HUES64 (cell line): ENCODE data around the gene ARHGAP42.

Experiments used
- H3K27ac ChIP-seq: 2 replicates; pipeline ENCODE4 v1.7.0; 2013; ENCODE audit warnings: low read depth, low read length, inconsistent platforms
- H3K27me3 ChIP-seq: 2 replicates; pipeline ENCODE4 v1.6.1; 2013; ENCODE audit warnings: mild to moderate bottlenecking, low read length; ENCODE audit not compliant: insufficient read depth
- H3K36me3 ChIP-seq: 2 replicates; pipeline ENCODE4 v1.6.1; 2013; ENCODE audit warnings: mild to moderate bottlenecking, low read length; ENCODE audit not compliant: insufficient read depth
- H3K4me1 ChIP-seq: 2 replicates; pipeline ENCODE4 v1.6.1; 2013; ENCODE audit warnings: mild to moderate bottlenecking, low read length, moderate library complexity; ENCODE audit not compliant: insufficient read depth
- H3K4me3 ChIP-seq: 2 replicates; pipeline ENCODE4 v1.5.1; 2013; ENCODE audit warnings: mild to moderate bottlenecking, low read length, moderate library complexity
- H3K9ac ChIP-seq: 2 replicates; pipeline ENCODE4 v1.6.1; 2013; ENCODE audit warnings: mild to moderate bottlenecking, low read depth, low read length
- H3K9me3 ChIP-seq: 2 replicates; pipeline ENCODE4 v1.6.1; 2013; ENCODE audit warnings: low read depth, low read length; ENCODE audit not compliant: insufficient read depth
- WGBS: fragments of 150-250, 120-280 bp; methylation state at CpG from one replicate; pipeline ENCODE4 v1.1.7; 2013; ENCODE audit warnings: missing lambda C conversion rate; 5-methylcytosine and 5-hydroxymethylcytosine counted together

Gene ARHGAP42

DNA sequence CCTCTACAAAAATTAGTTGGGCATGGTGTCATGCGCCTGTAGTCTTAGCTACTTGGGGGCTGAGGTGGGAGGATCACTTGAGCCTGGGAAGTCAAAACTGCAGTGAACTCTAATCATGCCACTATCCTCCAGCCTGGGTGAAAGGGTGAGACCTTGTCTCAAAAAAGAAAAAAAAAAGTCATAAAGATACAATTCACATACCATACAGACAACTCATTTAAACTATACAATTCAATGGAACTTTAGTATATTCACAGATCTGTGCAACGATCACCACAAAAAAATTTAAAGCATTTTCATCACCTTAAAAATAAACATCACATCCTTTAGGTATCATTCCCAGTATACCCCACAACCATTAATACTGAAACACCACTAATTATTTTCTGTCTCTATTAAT lies 241.3 kb downstream of the ARHGAP42 start:
- Histone ChIP-seq H3K9ac (no peak overlapping the region), H3K4me1 (no peaks in the 10 kb centered on the region; the same call in none of the 2 replicates), H3K4me3 (no peak overlapping the region), H3K27me3 (no peaks in the 10 kb centered on the region), H3K36me3 (no peaks in the 10 kb centered on the region), H3K27ac (no peak overlapping the region), H3K9me3 (no peaks in the 10 kb centered on the region)
- WGBS, result 86% methylated on average over 1 of the region's 2 CpGs

DNA sequence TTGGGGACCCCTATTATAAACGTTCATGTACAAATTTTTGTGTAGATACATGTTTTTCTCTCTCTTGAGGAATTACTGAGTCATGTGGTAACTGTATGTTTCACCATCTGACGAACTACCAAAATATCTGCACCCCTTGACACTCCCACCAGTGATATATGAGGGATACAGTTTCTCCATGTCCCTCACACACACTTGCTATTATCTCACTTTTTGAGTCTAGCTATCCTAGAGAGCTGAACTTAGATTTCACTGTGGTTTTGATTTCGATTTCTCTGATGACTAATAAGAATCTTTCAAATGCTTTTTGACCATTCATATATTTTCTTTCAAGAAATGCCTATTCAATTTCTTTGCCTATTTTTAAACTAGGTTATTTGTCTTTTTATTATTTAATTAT lies 242.3 kb downstream of the ARHGAP42 start:
- H3K27ac ChIP-seq, result no peak overlapping the region
- H3K27me3 ChIP-seq, result no peaks in the 10 kb centered on the region
- H3K4me3 ChIP-seq, result no peak overlapping the region
- no peaks in the 10 kb centered on the region for H3K9me3 ChIP-seq
- WGBS, result 63% methylated on average over 3 of the region's 3 CpGs
- H3K9ac ChIP-seq, result no peak overlapping the region
- H3K4me1 ChIP-seq, result no peaks in the 10 kb centered on the region; the same call in none of the 2 replicates
- H3K36me3 ChIP-seq, result no peaks in the 10 kb centered on the region

DNA sequence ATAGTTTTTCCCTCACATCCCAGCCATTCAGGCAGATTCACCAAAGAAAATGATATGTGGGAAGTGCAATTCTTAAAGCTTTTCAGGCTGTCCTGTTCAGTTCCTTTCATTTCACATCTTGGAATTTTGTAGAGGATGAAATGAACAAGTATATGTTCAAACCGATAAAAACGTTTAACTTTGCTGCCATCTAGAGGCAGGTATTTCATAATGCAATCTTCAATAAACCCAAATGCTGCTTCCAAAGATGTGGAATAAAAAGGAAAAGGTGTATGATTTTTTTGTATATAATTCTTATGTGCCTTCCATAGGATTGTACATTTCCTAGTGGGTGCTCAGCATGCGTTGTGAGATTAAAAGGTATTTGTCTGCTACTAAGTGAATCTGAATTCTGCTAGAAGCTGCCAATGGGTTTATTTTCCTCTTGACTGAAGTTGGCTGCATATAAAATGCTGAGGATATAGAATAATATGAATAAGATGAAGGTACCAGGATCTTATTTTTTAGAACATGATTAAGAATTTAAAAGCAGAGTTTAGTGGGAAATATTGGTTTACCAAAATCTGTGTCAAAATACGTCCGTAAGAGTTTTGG lies 243.2 kb downstream of the ARHGAP42 start:
- Histone ChIP-seq H3K36me3 (no peaks in the 10 kb centered on the region), H3K9ac (no peak overlapping the region), H3K9me3 (no peaks in the 10 kb centered on the region), H3K4me3 (no peak overlapping the region), H3K27me3 (no peaks in the 10 kb centered on the region), H3K4me1 (no peaks in the 10 kb centered on the region; the same call in none of the 2 replicates), H3K27ac (no peak overlapping the region)
- 47% methylated on average over 5 of the region's 5 CpGs for WGBS

DNA sequence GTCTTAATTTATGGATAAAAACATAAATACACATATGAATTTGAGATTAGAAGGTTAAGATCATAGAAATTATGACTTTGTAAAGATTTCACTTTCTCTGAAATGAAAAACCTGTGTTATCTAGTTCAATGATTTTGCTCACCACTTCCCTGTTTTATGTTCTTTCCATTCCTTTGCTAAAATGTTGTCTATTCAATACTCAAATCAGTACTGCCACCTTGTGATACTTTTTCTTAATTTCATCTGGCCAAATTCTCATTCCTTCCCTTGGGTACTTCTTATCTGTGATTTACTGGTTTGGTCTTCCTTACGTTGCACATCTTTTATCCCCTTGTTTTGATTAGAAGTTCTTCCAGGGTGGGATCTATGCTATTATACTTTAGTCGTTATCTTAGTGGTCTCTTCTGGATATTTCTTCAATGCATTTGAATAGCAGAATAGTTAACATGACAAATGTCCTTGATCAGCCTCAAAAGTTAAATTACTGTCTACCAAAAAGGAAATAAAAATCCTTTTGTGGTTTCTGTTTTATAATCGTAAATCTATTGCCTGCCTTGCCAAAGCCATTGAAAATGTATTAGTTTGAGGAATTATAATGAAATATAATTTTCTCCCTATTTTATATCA lies 245.5 kb downstream of the ARHGAP42 start:
- Histone ChIP-seq H3K4me1 (no peaks in the 10 kb centered on the region; the same call in none of the 2 replicates), H3K9me3 (no peaks in the 10 kb centered on the region), H3K9ac (no peak overlapping the region), H3K4me3 (no peak overlapping the region), H3K27me3 (no peaks in the 10 kb centered on the region), H3K27ac (no peak overlapping the region), H3K36me3 (peaks cover 13% of the 10 kb centered on the region; the same call in 1 of the 2 replicates)
- 80% methylated on average over 1 of the region's 3 CpGs for WGBS

DNA sequence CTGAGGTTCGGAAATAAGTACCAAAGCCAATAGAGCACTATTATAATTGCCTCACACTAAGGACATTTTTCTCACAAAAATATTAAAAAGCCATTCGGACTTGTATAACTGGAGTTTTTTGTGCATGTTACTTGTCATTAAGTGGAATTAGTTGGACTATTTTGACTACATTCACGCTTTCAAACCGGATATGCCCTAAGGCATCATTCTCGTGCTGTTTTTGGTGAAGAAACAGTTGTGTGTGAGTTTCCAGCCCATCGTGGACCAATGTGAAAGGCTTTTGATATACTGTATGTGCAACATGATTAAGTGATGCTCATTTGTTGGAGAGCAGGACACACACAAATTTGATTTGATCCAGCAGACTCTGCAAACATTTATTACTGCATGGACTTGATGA lies 249.7 kb downstream of the ARHGAP42 start:
- no peak overlapping the region for H3K9ac ChIP-seq
- H3K4me1 ChIP-seq, result no peaks in the 10 kb centered on the region
- no peaks in the 10 kb centered on the region for H3K9me3 ChIP-seq
- 83% methylated on average over 6 of the region's 6 CpGs for WGBS
- no peak overlapping the region for H3K27ac ChIP-seq
- no peaks in the 10 kb centered on the region for H3K27me3 ChIP-seq
- H3K36me3 ChIP-seq, result peaks cover 13% of the 10 kb centered on the region; the same call in 1 of the 2 replicates
- no peak overlapping the region for H3K4me3 ChIP-seq

DNA sequence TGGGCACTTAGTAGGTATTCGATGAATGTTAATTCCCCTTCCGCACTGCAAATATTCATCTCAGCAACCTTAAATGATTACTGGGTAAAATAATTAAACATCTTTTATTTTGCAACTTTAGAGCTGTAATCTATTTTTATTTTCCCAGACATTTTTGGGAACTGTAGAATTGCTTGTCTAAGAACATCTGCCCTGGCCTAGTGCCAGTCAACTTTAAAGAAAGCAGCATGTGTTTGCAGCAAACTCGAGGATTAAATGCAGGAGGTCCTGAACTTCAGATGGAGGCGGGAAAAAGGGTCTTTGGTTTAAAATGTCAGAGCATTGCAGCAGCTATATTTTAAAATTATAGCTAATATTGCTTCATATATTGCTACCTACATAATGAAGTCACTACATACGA lies 252.5 kb downstream of the ARHGAP42 start:
- Histone ChIP-seq H3K27me3 (no peaks in the 10 kb centered on the region), H3K27ac (no peak overlapping the region), H3K9ac (no peak overlapping the region), H3K4me3 (no peak overlapping the region), H3K9me3 (no peaks in the 10 kb centered on the region), H3K4me1 (no peaks in the 10 kb centered on the region), H3K36me3 (peaks cover 13% of the 10 kb centered on the region; the same call in 1 of the 2 replicates)
- WGBS, result 78% methylated on average over 3 of the region's 5 CpGs

DNA sequence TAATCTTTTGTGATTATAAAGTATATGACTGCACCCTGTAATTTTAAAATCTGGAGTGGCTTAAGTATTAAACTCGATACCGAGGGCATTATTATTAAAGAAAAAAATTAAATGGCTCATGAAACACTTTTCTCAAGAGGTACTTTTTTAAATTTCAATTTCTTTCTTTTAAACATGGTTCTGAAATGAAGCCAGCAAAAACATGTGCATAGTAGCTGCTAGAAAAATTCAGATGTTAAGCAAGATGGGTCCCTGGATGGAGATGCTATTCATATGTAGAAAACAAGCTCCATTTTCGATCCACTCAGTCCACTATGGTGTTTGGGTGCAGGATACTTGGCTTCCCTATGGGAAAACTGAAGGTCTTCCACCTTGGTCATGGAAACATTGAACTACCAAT lies 253.0 kb downstream of the ARHGAP42 start:
- Histone ChIP-seq H3K4me3 (no peak overlapping the region), H3K9ac (no peak overlapping the region), H3K36me3 (peaks cover 13% of the 10 kb centered on the region; the same call in 1 of the 2 replicates), H3K27ac (no peak overlapping the region), H3K9me3 (no peaks in the 10 kb centered on the region), H3K4me1 (no peaks in the 10 kb centered on the region), H3K27me3 (no peaks in the 10 kb centered on the region)
- WGBS, result 98% methylated on average over 3 of the region's 3 CpGs

DNA sequence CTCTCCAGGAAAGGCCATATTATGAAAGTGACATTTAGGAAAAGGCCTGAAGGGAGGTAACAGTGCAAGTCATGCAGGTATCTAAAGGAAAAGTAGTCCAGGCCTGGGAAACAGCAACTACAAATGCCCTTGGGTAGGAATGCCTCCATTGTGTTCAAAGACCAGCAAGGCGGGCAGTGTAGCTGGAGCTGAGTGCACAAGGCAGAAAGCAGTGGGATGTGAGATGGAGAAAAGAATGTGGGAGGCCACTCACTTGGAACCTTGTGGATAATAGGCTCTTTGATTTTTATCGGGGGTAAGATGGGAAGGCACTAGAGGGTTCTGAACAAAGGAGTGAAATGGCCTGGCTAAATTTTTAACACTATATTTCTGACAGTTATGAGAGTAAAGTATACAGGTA lies 253.9 kb downstream of the ARHGAP42 start:
- H3K9me3 ChIP-seq, result no peaks in the 10 kb centered on the region
- no peak overlapping the region for H3K27ac ChIP-seq
- H3K4me1 ChIP-seq, result no peaks in the 10 kb centered on the region
- no peak overlapping the region for H3K9ac ChIP-seq
- H3K36me3 ChIP-seq, result peaks cover 9% of the 10 kb centered on the region; the same call in 1 of the 2 replicates
- 88% methylated on average over 2 of the region's 2 CpGs for WGBS
- H3K27me3 ChIP-seq, result no peaks in the 10 kb centered on the region
- H3K4me3 ChIP-seq, result no peak overlapping the region

DNA sequence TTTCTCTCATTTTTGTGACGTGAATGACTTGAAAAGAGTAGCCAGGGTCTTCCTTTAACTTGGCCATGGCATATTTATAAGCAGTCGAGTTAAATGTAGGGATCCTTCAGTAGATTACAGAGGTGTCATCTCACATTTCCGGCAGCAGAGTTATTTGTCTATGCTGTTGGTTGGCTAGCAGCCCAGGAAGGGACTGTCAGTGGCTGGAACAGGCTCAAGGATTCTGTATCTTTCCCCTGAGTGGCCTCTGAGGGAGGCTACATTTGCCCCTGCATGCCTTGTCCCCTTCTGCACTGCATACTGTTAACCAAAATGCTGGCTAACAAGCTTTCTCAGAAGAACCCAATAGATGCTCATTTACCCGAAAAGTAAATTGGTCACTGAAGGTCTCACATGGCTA lies 254.9 kb downstream of the ARHGAP42 start:
- H3K27me3 ChIP-seq, result no peaks in the 10 kb centered on the region
- no peaks in the 10 kb centered on the region for H3K4me1 ChIP-seq
- no peak overlapping the region for H3K4me3 ChIP-seq
- no peaks in the 10 kb centered on the region for H3K9me3 ChIP-seq
- H3K9ac ChIP-seq, result no peak overlapping the region
- H3K27ac ChIP-seq, result no peak overlapping the region
- 90% methylated on average over 4 of the region's 4 CpGs for WGBS
- H3K36me3 ChIP-seq, result peaks cover under 1% of the 10 kb centered on the region; the same call in 1 of the 2 replicates

DNA sequence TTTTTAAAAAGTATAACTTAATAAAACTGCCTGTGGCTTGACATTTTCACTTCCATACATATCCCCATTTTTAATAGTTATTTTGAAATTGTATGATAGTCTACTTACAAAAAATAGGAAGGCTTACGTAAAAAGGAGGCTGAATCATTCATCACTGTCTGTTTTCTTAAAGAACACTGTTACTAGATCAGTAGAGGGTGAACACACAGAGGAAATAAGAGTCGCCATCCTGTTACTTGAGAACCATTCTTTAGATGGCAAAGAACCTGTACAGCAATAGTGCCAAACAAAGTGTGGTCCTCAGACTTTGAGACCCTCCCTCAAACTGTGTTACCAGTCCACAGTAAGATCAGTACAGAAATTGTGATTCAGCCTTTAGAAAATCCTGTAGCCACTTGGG lies 261.8 kb downstream of the ARHGAP42 start:
- Histone ChIP-seq H3K4me3 (no peak overlapping the region), H3K27me3 (no peaks in the 10 kb centered on the region), H3K4me1 (no peaks in the 10 kb centered on the region; the same call in 1 of the 2 replicates), H3K36me3 (0 out of 2 replicates have a peak, but pooled peaks cover 5% of the 10 kb centered on the region), H3K27ac (no peak overlapping the region), H3K9me3 (no peaks in the 10 kb centered on the region), H3K9ac (no peak overlapping the region)
- 97% methylated on average over 2 of the region's 2 CpGs for WGBS

DNA sequence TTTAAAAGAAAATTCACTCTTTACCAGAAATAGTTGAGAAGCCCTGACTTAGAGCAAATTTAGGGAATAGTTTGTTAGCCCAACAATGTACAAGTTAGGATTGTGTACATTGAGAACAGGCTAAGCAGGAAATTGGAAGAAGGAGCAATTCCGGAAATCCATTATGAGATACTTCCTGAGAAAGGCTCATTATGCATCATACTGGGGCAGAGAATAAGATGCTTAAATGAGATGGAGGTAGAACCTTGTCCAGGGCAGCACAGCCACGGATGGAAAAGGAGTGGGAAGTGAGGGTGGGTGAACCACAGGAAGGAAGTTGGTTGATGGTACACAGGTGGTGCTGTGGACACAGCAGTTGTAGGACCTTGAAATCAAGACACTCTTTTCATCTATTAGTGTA lies 262.4 kb downstream of the ARHGAP42 start:
- H3K4me3 ChIP-seq, result no peak overlapping the region
- H3K27ac ChIP-seq, result no peak overlapping the region
- WGBS, result 90% methylated on average over 2 of the region's 2 CpGs
- H3K9me3 ChIP-seq, result no peaks in the 10 kb centered on the region
- no peaks in the 10 kb centered on the region; the same call in 1 of the 2 replicates for H3K4me1 ChIP-seq
- no peaks in the 10 kb centered on the region for H3K27me3 ChIP-seq
- 0 out of 2 replicates have a peak, but pooled peaks cover 5% of the 10 kb centered on the region for H3K36me3 ChIP-seq
- no peak overlapping the region for H3K9ac ChIP-seq
